GM12872 (cell line): ENCODE data around the gene AFMID.

ENCODE experiments used
- TF ChIP-seq, protein P1 (sequence below): IDR thresholded peaks from 3 replicates; pipeline ENCODE4 v1.5.1; 2011; ENCODE audit warnings: low read depth, mild to moderate bottlenecking, low read length, moderate library complexity; ENCODE audit not compliant: insufficient read depth

The AFMID gene

DNA sequence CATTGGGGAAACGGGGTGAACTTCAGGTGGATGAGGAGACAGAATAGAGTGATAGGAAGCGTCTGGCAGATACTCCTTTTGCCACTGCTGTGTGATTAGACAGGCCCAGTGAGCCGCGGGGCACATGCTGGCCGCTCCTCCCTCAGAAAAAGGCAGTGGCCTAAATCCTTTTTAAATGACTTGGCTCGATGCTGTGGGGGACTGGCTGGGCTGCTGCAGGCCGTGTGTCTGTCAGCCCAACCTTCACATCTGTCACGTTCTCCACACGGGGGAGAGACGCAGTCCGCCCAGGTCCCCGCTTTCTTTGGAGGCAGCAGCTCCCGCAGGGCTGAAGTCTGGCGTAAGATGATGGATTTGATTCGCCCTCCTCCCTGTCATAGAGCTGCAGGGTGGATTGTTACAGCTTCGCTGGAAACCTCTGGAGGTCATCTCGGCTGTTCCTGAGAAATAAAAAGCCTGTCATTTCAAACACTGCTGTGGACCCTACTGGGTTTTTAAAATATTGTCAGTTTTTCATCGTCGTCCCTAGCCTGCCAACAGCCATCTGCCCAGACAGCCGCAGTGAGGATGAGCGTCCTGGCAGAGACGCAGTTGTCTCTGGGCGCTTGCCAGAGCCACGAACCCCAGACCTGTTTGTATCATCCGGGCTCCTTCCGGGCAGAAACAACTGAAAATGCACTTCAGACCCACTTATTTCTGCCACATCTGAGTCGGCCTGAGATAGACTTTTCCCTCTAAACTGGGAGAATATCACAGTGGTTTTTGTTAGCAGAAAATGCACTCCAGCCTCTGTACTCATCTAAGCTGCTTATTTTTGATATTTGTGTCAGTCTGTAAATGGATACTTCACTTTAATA is 37.3 kb downstream of the AFMID start:
- TF ChIP-seq, protein P1, sequence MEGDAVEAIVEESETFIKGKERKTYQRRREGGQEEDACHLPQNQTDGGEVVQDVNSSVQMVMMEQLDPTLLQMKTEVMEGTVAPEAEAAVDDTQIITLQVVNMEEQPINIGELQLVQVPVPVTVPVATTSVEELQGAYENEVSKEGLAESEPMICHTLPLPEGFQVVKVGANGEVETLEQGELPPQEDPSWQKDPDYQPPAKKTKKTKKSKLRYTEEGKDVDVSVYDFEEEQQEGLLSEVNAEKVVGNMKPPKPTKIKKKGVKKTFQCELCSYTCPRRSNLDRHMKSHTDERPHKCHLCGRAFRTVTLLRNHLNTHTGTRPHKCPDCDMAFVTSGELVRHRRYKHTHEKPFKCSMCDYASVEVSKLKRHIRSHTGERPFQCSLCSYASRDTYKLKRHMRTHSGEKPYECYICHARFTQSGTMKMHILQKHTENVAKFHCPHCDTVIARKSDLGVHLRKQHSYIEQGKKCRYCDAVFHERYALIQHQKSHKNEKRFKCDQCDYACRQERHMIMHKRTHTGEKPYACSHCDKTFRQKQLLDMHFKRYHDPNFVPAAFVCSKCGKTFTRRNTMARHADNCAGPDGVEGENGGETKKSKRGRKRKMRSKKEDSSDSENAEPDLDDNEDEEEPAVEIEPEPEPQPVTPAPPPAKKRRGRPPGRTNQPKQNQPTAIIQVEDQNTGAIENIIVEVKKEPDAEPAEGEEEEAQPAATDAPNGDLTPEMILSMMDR = no peak

GRCh38 chr17:78225088-78225865 is 38.1 kb downstream of the AFMID start:
- TF ChIP-seq, protein P1 = no peak

DNA sequence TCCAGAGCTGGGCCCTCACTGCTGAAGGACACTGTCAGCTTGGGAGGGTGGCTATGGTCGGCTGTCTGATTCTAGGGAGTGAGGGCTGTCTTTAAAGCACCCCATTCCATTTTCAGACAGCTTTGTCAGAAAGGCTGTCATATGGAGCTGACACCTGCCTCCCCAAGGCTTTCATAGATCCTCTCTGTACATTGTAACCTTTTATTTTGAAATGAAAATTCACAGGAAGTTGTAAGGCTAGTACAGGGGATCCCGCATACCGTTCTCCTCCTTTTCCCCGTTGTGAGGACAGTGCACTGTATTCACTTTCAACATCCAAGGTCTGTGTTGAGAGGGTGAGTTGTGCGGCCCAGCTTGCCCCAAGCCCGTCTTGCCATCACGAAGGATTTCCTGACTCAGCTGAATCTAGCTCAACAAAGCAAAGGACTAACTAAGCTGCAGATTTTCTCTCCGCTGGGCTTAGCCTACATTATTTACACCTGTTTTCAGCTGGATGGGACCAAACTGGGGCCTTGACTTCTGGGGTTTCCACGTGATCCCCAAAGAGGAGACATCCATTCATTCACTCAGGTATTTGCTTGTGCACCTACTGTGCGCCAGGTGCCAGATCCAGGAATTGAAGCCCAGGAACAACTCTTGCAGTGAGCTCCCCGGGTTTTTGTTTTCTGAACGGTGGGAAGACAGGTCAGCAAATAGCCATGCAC is 39.0 kb downstream of the AFMID start:
- TF ChIP-seq, protein P1 = no peak

DNA sequence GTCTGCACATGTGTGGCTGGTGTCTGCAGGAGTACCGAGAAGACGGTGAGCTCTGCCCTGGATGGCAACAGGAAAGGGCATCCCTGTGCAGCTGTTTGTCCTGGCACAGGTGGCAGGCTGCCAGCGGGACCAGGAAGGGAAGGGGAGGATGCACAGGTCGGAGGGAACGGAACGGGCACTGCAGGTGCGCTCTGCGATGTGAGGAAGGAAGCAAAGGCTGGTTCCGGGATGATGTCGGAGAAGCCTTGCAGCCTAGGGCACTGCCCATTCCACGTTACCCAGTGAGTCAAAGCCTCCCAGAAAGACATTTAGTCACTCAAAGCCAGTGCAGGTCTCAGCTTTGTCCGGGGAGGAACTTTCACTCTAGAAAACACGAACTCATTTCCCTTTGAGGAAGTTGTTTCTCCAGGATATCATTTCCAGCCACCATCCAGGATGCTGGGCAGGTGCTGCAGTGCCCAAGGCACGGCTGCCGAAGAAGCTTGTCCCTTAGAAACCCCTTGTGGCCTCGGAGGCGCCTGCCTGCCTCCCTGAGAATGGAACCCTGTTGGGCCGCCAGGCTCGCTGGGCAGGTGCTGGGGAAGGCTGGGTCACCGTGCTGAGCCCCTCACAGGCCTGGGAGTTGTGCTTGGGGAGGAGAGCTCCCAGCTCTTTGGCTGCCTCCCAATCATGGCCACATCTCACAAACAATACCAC is 39.7 kb downstream of the AFMID start:
- TF ChIP-seq, protein P1 = no peak

GRCh38 chr17:78227455-78227916 is 40.3 kb downstream of the AFMID start:
- TF ChIP-seq, protein P1 = no peak

DNA sequence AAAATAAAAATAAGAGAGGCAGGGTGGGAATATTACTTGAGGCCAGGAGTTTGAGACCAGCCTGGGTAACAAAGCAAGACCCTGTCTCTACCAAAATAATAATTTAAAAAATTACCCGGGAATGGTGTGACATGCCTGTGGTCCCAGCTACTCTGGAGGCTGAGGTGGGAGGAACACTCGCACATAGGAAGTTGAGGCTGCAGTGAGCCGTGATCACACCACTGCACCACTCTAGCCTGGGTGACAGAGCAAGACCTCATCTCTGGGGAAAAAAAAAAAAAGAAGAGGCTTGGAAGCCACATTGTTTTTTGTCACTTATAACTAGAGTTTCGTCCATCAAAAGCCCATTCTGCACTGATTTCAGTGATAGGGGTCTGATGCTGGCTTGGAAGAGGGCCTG is 41.0 kb downstream of the AFMID start:
- TF ChIP-seq, protein P1 = no peak
